NCI-H1930 (cell line): ENCODE data around the gene ETV6.

Experiments
- DNase-seq, 2 experiments: peaks; one replicate each; lab custom pipeline; 2025; lab: John Stamatoyannopoulos, UW

The ETV6 gene

GRCh38 chr12:11758510-11759493, 109.3 kb downstream of the ETV6 start:
- no peak for DNase-seq

GRCh38 chr12:11759494-11759878, 110.0 kb downstream of the ETV6 start:
- DNase-seq: no peak

DNA sequence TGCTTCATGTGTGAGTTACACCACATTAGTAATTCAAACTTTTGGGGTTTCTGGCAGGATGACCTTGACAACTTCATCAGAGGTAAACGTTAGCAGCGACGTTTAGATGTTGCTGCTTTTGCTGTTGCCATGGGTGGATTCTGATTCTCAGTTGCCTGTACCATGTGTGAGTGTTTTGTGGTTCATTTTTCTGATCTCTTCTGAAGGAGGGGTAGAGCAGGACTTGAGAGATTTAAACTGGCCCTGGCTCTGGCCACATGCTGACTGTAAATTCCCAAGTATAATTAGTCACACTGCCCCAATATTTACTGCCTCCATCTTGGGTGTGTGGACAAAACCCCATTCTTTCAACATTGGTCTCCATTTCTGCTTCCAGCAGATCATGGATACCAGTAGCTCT, 110.4 kb downstream of the ETV6 start:
- DNase-seq: no peak

GRCh38 chr12:11761869-11762567, 112.5 kb downstream of the ETV6 start:
- no peak for DNase-seq

GRCh38 chr12:11762723-11763326, 113.4 kb downstream of the ETV6 start:
- DNase-seq: no peak

DNA sequence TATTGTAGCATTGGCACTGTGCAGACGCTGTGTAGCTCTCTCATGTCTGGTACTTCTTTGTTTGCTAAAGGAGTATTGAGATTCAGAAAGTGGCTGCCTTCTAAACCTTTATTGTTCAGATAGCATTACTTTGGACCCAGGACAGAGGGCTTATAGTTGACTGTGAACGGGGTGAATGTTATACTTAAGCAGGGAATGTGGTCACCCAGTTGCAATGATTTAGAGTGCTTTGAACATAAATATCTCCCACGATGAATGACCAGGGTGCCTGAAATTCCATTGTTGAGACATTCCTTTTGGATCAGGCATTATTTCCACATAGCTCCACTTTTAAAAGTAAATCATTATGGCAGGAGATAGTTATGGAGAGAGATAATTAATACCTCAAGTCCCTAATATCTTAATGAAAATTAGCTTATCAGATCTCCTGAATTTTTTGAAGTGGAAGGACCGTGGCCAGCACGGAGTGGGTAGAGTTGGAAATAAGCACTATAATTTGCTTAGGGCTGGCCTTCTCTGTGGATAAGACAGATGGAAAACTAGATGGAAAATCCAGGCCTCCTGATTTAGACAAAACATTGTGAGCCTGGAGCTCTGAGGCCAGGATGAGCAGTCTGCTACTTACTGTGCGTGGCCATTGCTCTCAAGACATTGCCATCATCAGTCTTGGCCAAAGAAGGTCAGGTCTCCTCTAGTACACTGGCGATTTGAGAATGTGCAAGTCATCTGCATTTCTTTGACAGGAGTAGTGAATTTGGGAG, 114.5 kb downstream of the ETV6 start:
- no peak for DNase-seq

- DNase-seq: no peak
These were observed 115.4 kb downstream of the ETV6 start for GRCh38 chr12:11764837-11765236.

DNA sequence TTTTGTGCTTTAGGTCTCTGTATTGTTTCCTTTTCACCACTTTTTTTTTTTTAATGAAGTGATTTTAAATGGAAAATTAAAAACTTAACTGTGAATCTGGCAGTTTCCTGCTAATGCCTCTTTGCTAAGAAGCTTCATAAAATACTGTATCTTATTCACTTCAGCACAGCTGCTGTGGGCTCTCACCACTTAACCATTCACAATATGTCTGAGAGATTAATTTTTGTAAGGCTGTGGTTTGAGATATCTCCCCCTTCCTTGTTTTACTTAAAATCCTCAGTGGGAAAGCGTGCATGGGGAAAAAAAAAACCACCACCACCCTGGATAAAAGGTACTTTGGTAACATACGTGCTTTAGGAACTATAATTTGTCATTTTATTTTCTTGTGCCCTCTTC, 115.9 kb downstream of the ETV6 start:
- DNase-seq: no peak

- no peak for DNase-seq
These were observed 116.6 kb downstream of the ETV6 start for GRCh38 chr12:11765817-11766794.

DNA sequence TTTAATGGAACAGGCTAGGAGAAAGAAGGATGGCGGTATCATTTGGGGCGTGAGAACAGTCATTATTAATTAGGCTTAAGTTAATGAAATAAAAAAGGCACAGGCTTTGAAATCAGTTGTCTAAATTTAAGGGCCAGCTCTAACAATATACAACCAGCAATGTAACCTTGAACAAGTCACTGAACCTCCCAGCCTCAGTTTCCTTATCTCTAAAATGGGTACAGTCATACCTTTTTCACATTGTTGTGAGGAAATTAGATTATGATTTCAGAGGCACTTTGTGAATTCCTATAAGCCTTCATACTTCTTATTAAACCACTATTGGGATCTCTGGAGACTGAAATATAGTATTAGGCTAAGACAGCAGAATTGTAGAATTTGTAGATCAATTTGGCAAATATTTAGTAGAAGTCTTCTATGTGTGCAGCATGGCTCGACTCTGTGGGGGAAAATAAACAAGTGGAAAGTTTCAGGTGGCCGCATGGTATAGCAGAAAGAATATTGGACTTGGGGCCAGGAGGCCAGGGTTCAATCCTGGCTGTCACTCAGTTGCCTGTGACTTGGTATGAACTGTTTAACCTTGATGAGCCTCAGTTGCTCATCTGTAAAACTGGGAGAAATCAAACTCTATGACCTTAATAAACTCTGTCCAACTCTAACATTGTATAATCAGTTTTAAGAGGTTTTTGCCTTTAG, 117.7 kb downstream of the ETV6 start:
- DNase-seq: no peak

- DNase-seq: no peak
These were observed 118.3 kb downstream of the ETV6 start for GRCh38 chr12:11767798-11768197.

DNA sequence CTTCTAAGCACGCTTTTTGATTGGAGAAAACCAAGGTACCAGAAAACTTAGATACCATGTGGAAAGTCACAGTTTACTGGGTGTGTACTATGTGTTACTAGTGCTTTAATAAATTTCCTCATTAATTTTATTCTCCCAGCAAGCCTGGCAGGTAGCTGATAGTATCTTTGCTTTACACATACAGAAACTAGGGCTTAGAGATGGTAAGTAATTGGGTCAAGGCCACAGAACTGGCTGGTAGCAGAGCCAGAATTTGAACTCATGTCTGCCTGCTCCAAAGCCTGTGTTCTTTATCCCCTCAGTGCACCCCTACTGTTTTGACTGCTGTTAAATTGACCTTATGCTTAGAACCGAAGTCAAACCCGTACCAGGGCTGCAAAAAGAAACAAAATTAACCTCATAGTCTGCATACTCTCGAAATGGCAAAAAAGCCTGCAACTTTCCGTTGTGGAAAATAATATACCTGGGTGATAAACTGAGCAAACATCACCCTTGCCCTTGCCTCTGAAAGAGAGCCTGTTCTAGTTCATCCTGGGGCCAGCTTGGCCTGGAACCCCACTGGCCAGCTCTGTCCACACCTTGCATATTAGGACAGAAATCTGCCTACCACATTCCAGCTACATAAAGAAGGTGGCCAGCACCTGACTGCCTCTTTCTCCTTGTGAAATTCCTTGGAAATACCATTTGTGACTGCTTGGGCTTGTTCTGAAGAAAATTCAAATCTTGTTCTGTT, 118.9 kb downstream of the ETV6 start:
- DNase-seq: no peak

DNA sequence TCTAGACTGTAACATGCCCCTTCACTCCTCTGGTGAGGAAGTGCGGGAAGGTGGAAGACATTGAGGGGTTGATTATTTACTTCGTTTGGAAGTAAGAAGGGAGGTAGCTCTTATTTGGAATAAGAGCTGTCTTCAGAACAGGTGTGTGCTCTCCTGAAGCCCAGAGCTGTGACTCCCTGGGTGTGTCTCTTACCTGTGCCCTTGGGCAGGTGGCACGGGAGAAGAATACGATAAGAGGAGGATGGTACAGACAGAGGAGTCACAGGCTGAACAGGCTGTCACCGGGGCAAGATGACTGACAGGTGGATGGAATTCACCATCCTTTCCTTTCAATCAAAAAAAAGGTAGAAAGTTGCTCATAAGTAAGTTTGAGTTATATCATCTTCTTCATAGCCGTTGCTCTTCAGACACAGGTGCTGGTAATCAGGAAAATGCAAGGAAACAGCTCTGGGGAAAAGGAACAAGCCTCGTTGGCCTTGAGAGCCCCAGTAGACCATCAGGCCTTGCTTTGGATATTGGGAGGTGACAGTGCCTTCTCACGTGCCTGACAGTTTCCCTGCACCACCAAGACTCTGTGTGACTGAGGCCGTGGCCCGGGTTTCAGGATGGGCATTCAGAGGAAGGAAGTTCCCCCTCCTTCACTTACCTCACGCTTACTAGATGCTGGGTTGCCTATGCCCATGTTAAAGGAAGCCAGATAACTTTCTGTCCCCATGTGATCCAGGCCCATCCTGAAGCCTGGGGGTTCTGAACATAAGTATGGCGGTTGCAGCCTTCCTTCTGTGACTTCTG, 120.4 kb downstream of the ETV6 start:
- no peak for DNase-seq

- DNase-seq: no peak
These were observed 121.9 kb downstream of the ETV6 start for GRCh38 chr12:11771356-11771755.

DNA sequence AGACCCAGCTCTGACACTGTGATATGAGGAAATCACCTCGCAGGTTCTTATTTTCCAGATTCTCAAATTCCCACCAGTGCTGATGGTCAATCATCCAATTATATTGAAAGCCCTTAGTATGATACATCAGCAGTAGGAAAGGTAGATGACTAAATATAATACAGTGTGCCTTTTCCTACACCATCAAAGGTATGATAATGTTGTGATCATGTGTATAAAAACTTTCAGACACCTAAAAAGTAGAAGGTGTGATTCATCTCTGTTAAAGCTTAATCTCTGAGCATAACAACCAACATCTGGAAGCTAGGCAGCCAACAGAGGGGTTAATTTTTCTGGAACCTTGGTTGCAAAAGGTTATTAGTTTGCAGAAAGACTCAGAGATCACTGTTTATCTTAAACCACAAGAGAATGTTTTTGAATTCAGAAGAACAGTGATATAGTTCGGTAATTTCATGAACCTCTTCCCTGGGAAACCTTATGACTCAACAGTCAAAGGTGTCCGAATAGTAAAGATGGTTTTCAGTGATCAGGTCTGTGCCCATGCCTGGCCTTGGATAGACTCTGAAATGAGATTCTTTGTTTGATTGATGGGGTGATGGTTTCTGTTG, 122.5 kb downstream of the ETV6 start:
- no peak for DNase-seq

GRCh38 chr12:11773889-11774677, 124.6 kb downstream of the ETV6 start:
- no peak for DNase-seq

GRCh38 chr12:11774821-11775220, 125.3 kb downstream of the ETV6 start:
- no peak for DNase-seq
